Keratinocyte (primary cell): ENCODE results near the gene TTC9.

Source experiments
- CTCF ChIP-seq, 3 experiments: IDR thresholded peaks in 1 of 3; conservative IDR thresholded peaks in 1 of 3; optimal IDR thresholded peaks in 1 of 3; 2 replicates in 2 of 3; 3 replicates in 1 of 3; pipeline versions ENCODE3 to v1.5.1; 2011; ENCODE audit warnings: low read length in 3 of 3, mild to moderate bottlenecking in 3 of 3, moderate library complexity in 2 of 3, control low read depth in 1 of 3, inconsistent platforms in 1 of 3; ENCODE audit not compliant: insufficient read depth in 2 of 3; ENCODE audit errors: extremely low read depth in 1 of 3
- EZH2 ChIP-seq: IDR thresholded peaks from one replicate; pipeline ENCODE4 v1.6.1; 2012; ENCODE audit warnings: inconsistent platforms, mild to moderate bottlenecking, low read length, moderate library complexity

GRCh38 chr14:70724110-70724509 is 82.4 kb downstream of the TTC9 start:
- TF ChIP-seq CTCF (optimal IDR thresholded peaks at IDR 0.05 in 1 of 3, IDR thresholded peaks at IDR 0.05 in 1 of 3, conservative IDR thresholded peaks at IDR 0.05 in 1 of 3; ENCODE audit: extremely low read depth in 1 of 3, insufficient read depth in 2 of 3, low read length in 3 of 3) (no peak), EZH2 (no peak)
